ENCODE measurements around the gene CYLD. TPM values are rescaled to one million over a fixed set of nuclear protein-coding genes. Genes with fewer than 3 reads are reported as not detected.

The CYLD gene
- polyA plus RNA-seq, 4 donors = 6.0 to 18.4 (median 7.6) TPM

DNA sequence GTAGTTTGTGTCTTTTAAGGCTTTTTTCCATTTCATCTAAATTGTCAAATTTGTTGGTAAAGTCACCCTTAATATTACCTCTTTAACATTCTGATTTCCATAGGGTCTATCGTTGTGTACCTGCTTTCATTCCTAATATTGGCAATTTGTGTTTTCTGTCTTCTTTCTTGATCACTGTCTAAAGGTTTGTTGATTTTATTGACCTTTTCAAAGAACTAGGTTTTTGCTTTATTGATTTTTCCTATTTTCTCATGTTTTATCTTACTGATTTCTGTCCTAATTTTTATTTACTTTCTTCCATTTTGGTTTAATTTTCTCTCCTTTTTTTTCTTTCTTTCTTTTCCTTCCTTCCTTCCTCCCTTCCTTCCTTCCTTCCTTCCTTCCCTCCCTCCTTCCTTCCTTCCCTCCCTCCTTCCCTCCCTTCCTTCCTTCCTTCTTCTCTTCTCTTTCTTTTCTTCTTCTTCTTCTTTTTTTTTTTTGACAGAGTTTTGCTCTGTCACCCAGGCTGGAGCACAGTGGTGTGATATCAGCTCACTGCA, 86.3 kb downstream of the CYLD start:
- 47 to 89% (median 69%) methylated on average over 1 of the region's 1 CpG for WGBS, 3 donors
- no peak overlapping the region for H3K4me3 ChIP-seq (ENCODE audit: low read depth in 1 of 3, low read length in 3 of 3)
- H3K27ac ChIP-seq (ENCODE audit: low read depth in 1 of 3, low read length in 2 of 3) = no peak overlapping the region
- no peaks in the 10 kb centered on the region for H3K36me3 ChIP-seq (ENCODE audit: control insufficient read depth in 3 of 3, insufficient read depth in 2 of 3, low read depth in 1 of 3, low read length in 3 of 3)
- H3K27me3 ChIP-seq (ENCODE audit: control insufficient read depth in 3 of 3, insufficient read depth in 3 of 3, low read length in 3 of 3) = no peaks in the 10 kb centered on the region
- DNase-seq (no peak), FAIRE-seq (no peak)
- no peaks in the 10 kb centered on the region for H3K9me3 ChIP-seq (ENCODE audit: control insufficient read depth in 2 of 2, insufficient read depth in 1 of 2, low read depth in 1 of 2, low read length in 1 of 2)
- no peaks in the 10 kb centered on the region for H3K4me1 ChIP-seq (ENCODE audit: control insufficient read depth in 3 of 3, insufficient read depth in 2 of 3, low read depth in 1 of 3, low read length in 2 of 3)

DNA sequence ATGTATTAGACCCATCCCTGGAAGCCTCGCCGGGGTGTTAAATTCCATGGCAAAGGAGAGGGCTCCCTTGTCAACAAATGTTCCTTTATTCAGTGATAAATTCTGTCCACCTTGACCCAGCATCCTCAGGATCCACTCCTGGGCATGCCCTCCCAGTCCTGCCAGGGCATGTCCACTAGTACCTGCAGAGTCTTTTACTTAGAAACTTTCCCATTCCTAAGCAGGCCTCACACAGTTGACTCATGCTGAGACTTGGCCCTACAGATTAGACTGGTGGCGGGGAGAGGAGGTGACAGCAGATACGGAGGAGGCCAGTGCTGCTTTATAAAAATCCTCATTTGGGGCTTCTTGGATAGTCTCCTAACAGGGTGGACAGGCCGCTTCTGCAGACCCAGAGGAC, 88.8 kb downstream of the CYLD start:
- no peak overlapping the region for H3K4me3 ChIP-seq (ENCODE audit: low read depth in 1 of 3, low read length in 3 of 3)
- 85 to 92% (median 89%) methylated on average over 5 of the region's 5 CpGs for WGBS, 3 donors
- DNase-seq (no peak), FAIRE-seq (no peak)
- no peak overlapping the region for H3K27ac ChIP-seq (ENCODE audit: low read depth in 1 of 3, low read length in 2 of 3)
- peaks cover 0 to 3% (median 2%) of the 10 kb centered on the region in 3 donors for H3K27me3 ChIP-seq (ENCODE audit: control insufficient read depth in 3 of 3, insufficient read depth in 3 of 3, low read length in 3 of 3)
- H3K4me1 ChIP-seq (ENCODE audit: control insufficient read depth in 3 of 3, insufficient read depth in 2 of 3, low read depth in 1 of 3, low read length in 2 of 3) = no peaks in the 10 kb centered on the region
- H3K9me3 ChIP-seq (ENCODE audit: control insufficient read depth in 2 of 2, insufficient read depth in 1 of 2, low read depth in 1 of 2, low read length in 1 of 2) = no peaks in the 10 kb centered on the region
- H3K36me3 ChIP-seq (ENCODE audit: control insufficient read depth in 3 of 3, insufficient read depth in 2 of 3, low read depth in 1 of 3, low read length in 3 of 3) = no peaks in the 10 kb centered on the region

DNA sequence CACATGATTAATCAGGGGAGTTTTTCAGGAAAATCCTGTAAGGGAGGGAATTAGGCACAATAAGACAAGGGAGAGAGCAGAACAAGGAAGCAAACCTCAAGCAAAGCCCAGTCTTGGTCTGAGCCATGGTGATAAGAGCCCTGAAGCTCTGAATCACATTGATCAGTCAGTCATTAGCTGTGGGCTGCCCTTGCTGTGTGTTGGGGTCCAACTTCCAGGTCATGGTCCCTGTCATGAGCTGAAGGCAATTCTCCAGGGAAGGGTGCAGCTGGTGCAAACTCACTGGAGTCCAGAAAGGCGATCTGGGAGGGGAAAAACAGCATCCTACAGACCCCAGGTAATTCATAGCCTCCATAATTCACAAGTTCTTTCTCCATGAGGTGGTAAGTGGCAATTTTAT, 89.9 kb downstream of the CYLD start:
- DNase-seq = no peak
- WGBS, 3 donors = 55 to 74% (median 69%) methylated on average over 1 of the region's 1 CpG
- FAIRE-seq = no peak
- Histone ChIP-seq H3K4me3 (ENCODE audit: low read depth in 1 of 3, low read length in 3 of 3) (no peak overlapping the region), H3K4me1 (ENCODE audit: control insufficient read depth in 3 of 3, insufficient read depth in 2 of 3, low read depth in 1 of 3, low read length in 2 of 3) (no peaks in the 10 kb centered on the region), H3K27me3 (ENCODE audit: control insufficient read depth in 3 of 3, insufficient read depth in 3 of 3, low read length in 3 of 3) (peaks cover 0 to 3% (median 2%) of the 10 kb centered on the region in 3 donors), H3K27ac (ENCODE audit: low read depth in 1 of 3, low read length in 2 of 3) (no peak overlapping the region), H3K9me3 (ENCODE audit: control insufficient read depth in 2 of 2, insufficient read depth in 1 of 2, low read depth in 1 of 2, low read length in 1 of 2) (no peaks in the 10 kb centered on the region), H3K36me3 (ENCODE audit: control insufficient read depth in 3 of 3, insufficient read depth in 2 of 3, low read depth in 1 of 3, low read length in 3 of 3) (no peaks in the 10 kb centered on the region)

DNA sequence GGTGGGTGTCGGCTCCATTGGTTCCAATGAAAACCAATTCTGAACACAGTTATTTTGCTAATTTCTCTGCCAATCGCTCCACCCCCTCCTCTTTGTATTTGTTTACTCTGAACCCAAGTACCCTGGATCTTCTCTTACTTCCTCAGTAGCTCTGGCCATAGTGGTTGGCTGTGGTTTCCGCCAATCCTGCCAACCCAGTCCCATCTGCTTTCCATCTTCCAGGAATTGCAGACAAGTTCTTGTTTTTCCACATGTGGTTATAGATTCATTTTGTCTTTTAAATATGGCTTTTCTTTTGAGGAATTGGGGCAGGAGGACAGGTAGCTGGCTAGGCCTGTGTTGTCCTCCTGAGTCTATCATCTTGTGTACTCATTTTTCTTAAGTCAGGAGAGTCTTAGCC, 92.0 kb downstream of the CYLD start:
- H3K9me3 ChIP-seq (ENCODE audit: control insufficient read depth in 2 of 2, insufficient read depth in 1 of 2, low read depth in 1 of 2, low read length in 1 of 2) = no peaks in the 10 kb centered on the region
- WGBS, 3 donors = 83 to 90% (median 88%) methylated on average over 3 of the region's 3 CpGs

DNA sequence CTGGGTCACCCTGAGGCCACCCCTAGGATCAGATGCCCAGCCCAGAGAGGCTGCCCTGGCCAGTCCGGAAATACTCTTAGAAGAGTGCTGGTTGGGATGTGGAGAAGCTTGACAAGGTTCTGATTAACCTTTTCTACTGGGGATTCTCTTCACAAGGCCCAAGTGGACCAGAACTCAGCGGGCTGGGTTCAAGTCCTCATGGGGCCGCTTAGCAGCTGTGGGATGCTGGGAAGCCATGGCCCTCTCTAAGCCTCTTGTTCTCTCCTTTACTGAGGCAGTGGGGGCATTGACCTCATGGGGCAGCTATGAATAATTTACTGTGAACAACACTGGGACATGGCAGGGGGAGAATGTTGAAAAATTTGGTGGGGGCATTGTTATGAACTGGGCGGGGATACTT, 92.8 kb downstream of the CYLD start:
- Histone ChIP-seq H3K36me3 (ENCODE audit: control insufficient read depth in 3 of 3, insufficient read depth in 2 of 3, low read depth in 1 of 3, low read length in 3 of 3) (no peaks in the 10 kb centered on the region), H3K4me3 (ENCODE audit: low read depth in 1 of 3, low read length in 3 of 3) (no peak overlapping the region), H3K27me3 (ENCODE audit: control insufficient read depth in 3 of 3, insufficient read depth in 3 of 3, low read length in 3 of 3) (peaks cover 0 to 3% (median 2%) of the 10 kb centered on the region in 3 donors), H3K27ac (ENCODE audit: low read depth in 1 of 3, low read length in 2 of 3) (no peak overlapping the region), H3K4me1 (ENCODE audit: control insufficient read depth in 3 of 3, insufficient read depth in 2 of 3, low read depth in 1 of 3, low read length in 2 of 3) (no peaks in the 10 kb centered on the region), H3K9me3 (ENCODE audit: control insufficient read depth in 2 of 2, insufficient read depth in 1 of 2, low read depth in 1 of 2, low read length in 1 of 2) (no peaks in the 10 kb centered on the region)
- DNase-seq = no peak
- FAIRE-seq = no peak
- WGBS, 3 donors = 88 to 92% (median 90%) methylated on average over 4 of the region's 4 CpGs

More for the DNA sequence above, 92.0 kb downstream of the CYLD start:
- DNase-seq (no peak), FAIRE-seq (no peak)
- Histone ChIP-seq H3K4me1 (ENCODE audit: control insufficient read depth in 3 of 3, insufficient read depth in 2 of 3, low read depth in 1 of 3, low read length in 2 of 3) (no peaks in the 10 kb centered on the region), H3K27me3 (ENCODE audit: control insufficient read depth in 3 of 3, insufficient read depth in 3 of 3, low read length in 3 of 3) (peaks cover 0 to 3% (median 2%) of the 10 kb centered on the region in 3 donors), H3K4me3 (ENCODE audit: low read depth in 1 of 3, low read length in 3 of 3) (no peak overlapping the region), H3K27ac (ENCODE audit: low read depth in 1 of 3, low read length in 2 of 3) (no peak overlapping the region), H3K36me3 (ENCODE audit: control insufficient read depth in 3 of 3, insufficient read depth in 2 of 3, low read depth in 1 of 3, low read length in 3 of 3) (no peaks in the 10 kb centered on the region)

DNA sequence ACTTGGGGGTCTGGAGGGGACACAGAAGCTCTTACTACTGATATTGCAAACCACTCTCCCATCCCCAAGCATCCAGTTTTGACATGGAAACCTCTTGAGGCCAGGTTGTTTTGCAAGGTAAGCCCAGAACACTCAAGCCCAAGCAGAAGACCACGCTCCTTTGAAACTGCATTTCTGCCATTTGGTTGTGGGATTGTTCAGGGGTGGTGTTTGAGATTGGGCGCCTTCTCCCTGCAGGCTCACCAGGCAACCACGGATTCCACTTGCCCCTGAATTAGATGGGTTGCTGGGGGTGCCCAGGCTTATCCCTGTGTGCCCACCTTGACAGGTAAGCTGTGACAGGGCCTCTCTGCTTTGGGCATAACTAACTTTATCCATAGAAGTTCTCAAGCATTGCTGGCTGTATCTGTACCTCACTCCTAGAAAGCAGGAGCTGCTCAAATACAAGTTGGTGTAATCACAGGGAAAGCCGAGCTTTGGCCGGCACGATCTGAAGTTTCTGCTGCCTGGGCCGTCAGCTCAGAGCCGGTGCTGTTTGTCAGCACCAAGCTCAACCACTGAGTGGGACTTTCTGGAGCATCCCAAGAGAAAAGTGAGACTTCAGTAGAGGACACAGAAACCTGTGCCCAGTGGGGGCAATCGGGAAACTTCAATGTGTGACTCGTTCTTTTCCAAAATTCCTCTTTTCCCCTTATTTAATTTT, 93.6 kb downstream of the CYLD start:
- H3K4me3 ChIP-seq (ENCODE audit: low read depth in 1 of 3, low read length in 3 of 3) = no peak overlapping the region
- H3K9me3 ChIP-seq (ENCODE audit: control insufficient read depth in 2 of 2, insufficient read depth in 1 of 2, low read depth in 1 of 2, low read length in 1 of 2) = no peaks in the 10 kb centered on the region
- H3K27me3 ChIP-seq (ENCODE audit: control insufficient read depth in 3 of 3, insufficient read depth in 3 of 3, low read length in 3 of 3) = peaks cover 0 to 10% (median 2%) of the 10 kb centered on the region in 3 donors
- no peak overlapping the region for H3K27ac ChIP-seq (ENCODE audit: low read depth in 1 of 3, low read length in 2 of 3)
- no peaks in the 10 kb centered on the region for H3K4me1 ChIP-seq (ENCODE audit: control insufficient read depth in 3 of 3, insufficient read depth in 2 of 3, low read depth in 1 of 3, low read length in 2 of 3)
- H3K36me3 ChIP-seq (ENCODE audit: control insufficient read depth in 3 of 3, insufficient read depth in 2 of 3, low read depth in 1 of 3, low read length in 3 of 3) = no peaks in the 10 kb centered on the region
- WGBS, 3 donors = 59 to 67% (median 66%) methylated on average over 10 of the region's 10 CpGs
- no peak for FAIRE-seq
- DNase-seq = no peak

DNA sequence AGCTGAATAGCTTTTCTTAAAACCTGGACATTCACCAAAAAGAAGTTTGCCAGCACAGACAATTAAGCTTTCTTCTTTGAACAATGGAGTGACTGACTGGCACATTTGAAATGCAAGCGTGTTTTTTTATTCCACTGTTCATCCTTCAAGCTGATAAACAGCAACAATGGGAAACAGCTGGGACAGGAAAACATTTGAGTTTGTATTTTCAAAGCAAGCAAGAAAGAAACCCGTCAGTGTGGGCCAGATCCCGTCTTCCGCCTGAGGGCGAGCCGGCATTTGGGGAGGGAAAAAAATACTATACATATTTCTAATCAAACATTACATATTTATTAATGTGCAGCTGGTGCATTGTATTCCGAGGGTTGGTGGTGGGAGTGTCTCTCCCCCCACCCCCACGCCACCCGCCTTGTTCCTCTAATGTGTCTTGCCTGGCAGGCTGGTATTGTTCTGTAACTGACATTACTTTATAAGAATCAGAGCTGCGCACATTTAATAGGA, 94.3 kb downstream of the CYLD start:
- Histone ChIP-seq H3K27ac (ENCODE audit: low read depth in 1 of 3, low read length in 2 of 3) (no peak overlapping the region), H3K36me3 (ENCODE audit: control insufficient read depth in 3 of 3, insufficient read depth in 2 of 3, low read depth in 1 of 3, low read length in 3 of 3) (no peaks in the 10 kb centered on the region), H3K4me1 (ENCODE audit: control insufficient read depth in 3 of 3, insufficient read depth in 2 of 3, low read depth in 1 of 3, low read length in 2 of 3) (peaks cover 0 to 4% (median 0%) of the 10 kb centered on the region in 3 donors), H3K9me3 (ENCODE audit: control insufficient read depth in 2 of 2, insufficient read depth in 1 of 2, low read depth in 1 of 2, low read length in 1 of 2) (no peaks in the 10 kb centered on the region), H3K4me3 (ENCODE audit: low read depth in 1 of 3, low read length in 3 of 3) (no peak overlapping the region), H3K27me3 (ENCODE audit: control insufficient read depth in 3 of 3, insufficient read depth in 3 of 3, low read length in 3 of 3) (peaks cover 0 to 15% (median 2%) of the 10 kb centered on the region in 3 donors)
- no peak for DNase-seq
- WGBS, 3 donors = 67 to 82% (median 74%) methylated on average over 10 of the region's 10 CpGs
- no peak for FAIRE-seq

DNA sequence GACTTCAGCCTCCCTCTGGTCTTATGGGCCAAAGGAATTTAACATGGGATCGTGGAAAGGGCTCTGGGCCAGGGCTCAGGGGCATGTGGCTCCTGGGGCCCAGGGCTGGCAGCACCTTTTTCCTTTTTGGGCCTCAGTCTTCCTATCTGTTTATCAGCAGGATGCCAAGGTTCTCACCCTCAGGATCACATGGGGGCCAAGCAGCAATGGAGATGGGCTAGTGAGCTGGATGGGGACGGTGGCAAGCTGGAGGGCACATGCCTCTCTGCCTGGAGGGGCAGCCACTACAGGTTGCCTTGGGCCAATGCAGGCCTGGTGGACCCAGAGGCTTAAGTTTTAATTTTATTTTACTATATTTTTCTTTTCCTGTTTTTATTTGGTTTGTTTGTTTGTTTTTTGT, 95.4 kb downstream of the CYLD start:
- H3K27me3 ChIP-seq (ENCODE audit: control insufficient read depth in 3 of 3, insufficient read depth in 3 of 3, low read length in 3 of 3) = peaks cover 0 to 23% (median 2%) of the 10 kb centered on the region in 3 donors
- FAIRE-seq (no peak), DNase-seq (no peak)
- no peaks in the 10 kb centered on the region for H3K9me3 ChIP-seq (ENCODE audit: control insufficient read depth in 2 of 2, insufficient read depth in 1 of 2, low read depth in 1 of 2, low read length in 1 of 2)
- H3K27ac ChIP-seq (ENCODE audit: low read depth in 1 of 3, low read length in 2 of 3) = no peak overlapping the region
- 90 to 98% (median 91%) methylated on average over 2 of the region's 2 CpGs for WGBS, 3 donors
- no peak overlapping the region for H3K4me3 ChIP-seq (ENCODE audit: low read depth in 1 of 3, low read length in 3 of 3)
- H3K4me1 ChIP-seq (ENCODE audit: control insufficient read depth in 3 of 3, insufficient read depth in 2 of 3, low read depth in 1 of 3, low read length in 2 of 3) = peaks cover 0 to 4% (median 0%) of the 10 kb centered on the region in 3 donors
- H3K36me3 ChIP-seq (ENCODE audit: control insufficient read depth in 3 of 3, insufficient read depth in 2 of 3, low read depth in 1 of 3, low read length in 3 of 3) = no peaks in the 10 kb centered on the region
